Breast epithelium (tissue), 4 donors: ENCODE results near the gene NCBP3. TPM values are rescaled to one million over a fixed set of nuclear protein-coding genes. Genes with fewer than 3 reads are reported as not detected.

Experiments used
- DNase-seq, 2 donors: peaks; one replicate each; pipeline ENCODE4 v3.0.0-alpha.2; 2019; ENCODE audit warnings: low spot score in 2 of 2
- H3K27ac ChIP-seq, 2 donors: fragments of 200-600 bp; sonication (generic) in 1 of 2; one replicate each; pipeline ENCODE4 v1.5.1; 2016 to 2019; ENCODE audit warnings: mild to moderate bottlenecking in 1 of 2
- H3K27me3 ChIP-seq, 2 donors: fragments of 200-600 bp; sonication (generic) in 1 of 2; one replicate each; pipeline versions ENCODE4 v1.5.1 to v1.6.0; 2017 to 2019; ENCODE audit warnings: control low read depth in 1 of 2, mild to moderate bottlenecking in 1 of 2
- H3K36me3 ChIP-seq: fragments of 200-600 bp; one replicate; pipeline ENCODE4 v1.5.1; 2019
- H3K4me1 ChIP-seq, 2 donors: fragments of 200-600 bp; sonication (generic); one replicate each; pipeline ENCODE4 v1.5.1; 2016 to 2019; ENCODE audit warnings: control low read depth in 1 of 2
- H3K4me3 ChIP-seq, 3 donors: fragments of 200-600 bp; sonication (generic); 1 replicate in 2 of 3; 2 replicates in 1 of 3; pipeline ENCODE4 v1.5.1; 2016 to 2019; ENCODE audit warnings: mild to moderate bottlenecking in 3 of 3, moderate library complexity in 2 of 3
- H3K9me3 ChIP-seq, 2 donors: fragments of 200-600 bp; sonication (generic) in 1 of 2; one replicate each; pipeline ENCODE4 v1.5.1; 2016 to 2019; ENCODE audit warnings: control low read depth in 1 of 2
- POLR2A ChIP-seq: fragments of 450-650 bp; IDR thresholded peaks from one replicate; pipeline ENCODE4 v1.6.1; 2016; ENCODE audit warnings: antibody characterized with exemption, mild to moderate bottlenecking, moderate library complexity
- POLR2AphosphoS5 ChIP-seq, 3 donors: sonication (generic); formaldehyde crosslinking; IDR thresholded peaks; one replicate each; pipeline ENCODE4 v1.6.1; 2017; ENCODE audit warnings: antibody characterized with exemption in 3 of 3
- intact Hi-C: fragments of 100-400 bp; cut with DNase I; formaldehyde crosslinking; loops from one replicate; pipeline ENCODE4 v1.15.1; 2023; ENCODE audit warnings: low total_unique reads
- total RNA-seq, 3 donors: library from RNA; depleted of rRNA; stranded (reverse); fragments of >200 nt; gene quantifications; one replicate each; pipeline ENCODE4 v1.1.0, GENCODE V29; 2016
- TF ChIP-seq, protein P1 (sequence below), 3 donors: fragments of 450-650 bp; IDR thresholded peaks; one replicate each; pipeline ENCODE4 v1.5.1; 2016 to 2017; ENCODE audit warnings: antibody characterized with exemption in 3 of 3, mild to moderate bottlenecking in 3 of 3, moderate library complexity in 3 of 3

The NCBP3 gene
- total RNA-seq, 3 donors from 2014 or later, result 21.6 to 34.1 (median 25.9) TPM

DNA sequence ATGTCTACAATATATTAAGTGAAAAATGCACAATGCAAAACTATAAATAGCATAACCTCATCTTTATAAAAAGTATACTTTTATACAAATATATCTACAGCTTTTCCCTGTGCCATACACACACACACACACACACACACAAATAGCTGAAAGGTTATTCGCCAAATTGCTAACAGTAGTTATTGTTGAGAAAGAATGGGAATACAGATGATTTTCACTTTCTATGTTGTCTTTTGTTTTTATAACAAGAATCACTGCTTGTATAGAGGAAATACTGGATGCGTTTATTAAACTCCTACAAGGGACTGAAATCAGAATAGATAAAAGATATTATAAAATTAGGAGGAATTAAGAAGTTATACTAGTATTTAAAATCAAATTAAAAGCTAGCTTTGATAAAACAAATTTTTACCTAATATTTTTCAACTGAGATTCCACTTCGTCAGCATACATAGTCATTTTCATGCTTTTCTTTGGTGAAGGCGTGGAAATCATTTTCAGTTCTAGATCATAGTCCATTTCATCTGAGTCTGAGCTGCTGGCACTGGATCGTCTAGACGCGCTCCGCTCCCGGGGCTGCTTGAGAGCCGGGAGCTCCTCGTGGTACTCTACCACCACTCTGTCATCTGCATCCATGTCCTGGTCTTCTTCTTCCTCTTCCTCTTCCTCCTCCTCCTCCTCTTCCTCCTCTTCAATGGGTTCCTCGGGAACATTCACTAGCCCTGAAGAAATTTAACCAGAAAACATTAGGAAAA, 28.0 kb downstream of the NCBP3 start:
- Histone ChIP-seq H3K36me3 (peaks cover 20% of the 10 kb centered on the region), H3K27ac (no peak overlapping the region), H3K9me3 (no peaks in the 10 kb centered on the region), H3K4me1 (no peaks in the 10 kb centered on the region), H3K27me3 (no peaks in the 10 kb centered on the region), H3K4me3 (no peak overlapping the region)
- no peak for DNase-seq
- TF ChIP-seq, protein P1, sequence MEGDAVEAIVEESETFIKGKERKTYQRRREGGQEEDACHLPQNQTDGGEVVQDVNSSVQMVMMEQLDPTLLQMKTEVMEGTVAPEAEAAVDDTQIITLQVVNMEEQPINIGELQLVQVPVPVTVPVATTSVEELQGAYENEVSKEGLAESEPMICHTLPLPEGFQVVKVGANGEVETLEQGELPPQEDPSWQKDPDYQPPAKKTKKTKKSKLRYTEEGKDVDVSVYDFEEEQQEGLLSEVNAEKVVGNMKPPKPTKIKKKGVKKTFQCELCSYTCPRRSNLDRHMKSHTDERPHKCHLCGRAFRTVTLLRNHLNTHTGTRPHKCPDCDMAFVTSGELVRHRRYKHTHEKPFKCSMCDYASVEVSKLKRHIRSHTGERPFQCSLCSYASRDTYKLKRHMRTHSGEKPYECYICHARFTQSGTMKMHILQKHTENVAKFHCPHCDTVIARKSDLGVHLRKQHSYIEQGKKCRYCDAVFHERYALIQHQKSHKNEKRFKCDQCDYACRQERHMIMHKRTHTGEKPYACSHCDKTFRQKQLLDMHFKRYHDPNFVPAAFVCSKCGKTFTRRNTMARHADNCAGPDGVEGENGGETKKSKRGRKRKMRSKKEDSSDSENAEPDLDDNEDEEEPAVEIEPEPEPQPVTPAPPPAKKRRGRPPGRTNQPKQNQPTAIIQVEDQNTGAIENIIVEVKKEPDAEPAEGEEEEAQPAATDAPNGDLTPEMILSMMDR (IDR thresholded peaks at IDR 0.05), result no peak
- TF ChIP-seq POLR2AphosphoS5 (IDR thresholded peaks at IDR 0.05) (no peak), POLR2A (no peak)
- intact Hi-C loops, result no loop called here

DNA sequence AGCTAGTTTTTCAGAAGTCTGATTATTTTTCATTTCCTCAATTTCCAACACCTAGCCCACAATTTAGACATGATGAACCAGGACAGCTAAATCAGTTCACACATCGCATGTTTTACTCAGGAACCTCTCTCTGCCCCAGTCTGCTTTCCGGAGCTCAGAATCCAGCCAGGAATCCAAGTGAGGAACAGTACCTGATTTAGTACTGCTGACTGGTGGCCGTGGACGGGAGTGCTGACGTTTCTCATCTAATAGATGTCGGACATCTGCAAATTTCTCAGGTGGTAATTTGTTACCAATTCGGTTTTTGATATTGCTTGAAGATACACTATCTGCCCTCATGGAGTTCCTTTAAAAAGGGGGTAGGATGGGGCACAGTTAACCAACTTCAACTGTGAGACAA, 30.1 kb downstream of the NCBP3 start:
- intact Hi-C loops, result no loop called here
- H3K4me3 ChIP-seq, result no peak overlapping the region
- peaks cover 20% of the 10 kb centered on the region for H3K36me3 ChIP-seq
- H3K27ac ChIP-seq, result no peak overlapping the region
- H3K9me3 ChIP-seq, result no peaks in the 10 kb centered on the region
- TF ChIP-seq, protein P1 (IDR thresholded peaks at IDR 0.05), result no peak
- no peak for TF ChIP-seq POLR2AphosphoS5 (IDR thresholded peaks at IDR 0.05)
- no peak for TF ChIP-seq POLR2A
- no peaks in the 10 kb centered on the region for H3K27me3 ChIP-seq
- no peak for DNase-seq
- H3K4me1 ChIP-seq, result no peaks in the 10 kb centered on the region

DNA sequence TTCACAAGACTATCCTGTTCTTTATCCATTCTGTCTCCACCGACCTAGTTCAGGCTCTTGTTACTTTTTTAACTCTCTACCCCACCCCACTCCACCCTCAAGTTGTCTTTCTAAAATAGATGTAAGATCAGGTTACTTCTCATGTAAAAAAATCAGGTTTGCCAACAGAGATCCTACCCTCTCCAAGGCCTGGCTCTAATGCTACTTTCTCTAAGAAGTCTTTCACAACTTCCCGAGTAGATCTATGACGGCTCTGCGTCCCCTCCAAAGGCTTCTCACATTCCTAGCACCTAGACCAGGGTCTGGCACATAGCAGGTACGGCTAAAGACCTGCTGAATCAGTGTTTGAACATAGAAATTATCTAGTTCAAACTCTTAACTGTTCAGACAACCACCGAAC, 30.9 kb downstream of the NCBP3 start:
- Histone ChIP-seq H3K36me3 (peaks cover 24% of the 10 kb centered on the region), H3K9me3 (no peaks in the 10 kb centered on the region), H3K4me3 (no peak overlapping the region), H3K27ac (no peak overlapping the region), H3K4me1 (no peaks in the 10 kb centered on the region), H3K27me3 (no peaks in the 10 kb centered on the region)
- intact Hi-C loops, result no loop called here
- TF ChIP-seq POLR2A, result no peak
- TF ChIP-seq, protein P1 (IDR thresholded peaks at IDR 0.05), result no peak
- TF ChIP-seq POLR2AphosphoS5 (IDR thresholded peaks at IDR 0.05), result no peak
- no peak for DNase-seq

DNA sequence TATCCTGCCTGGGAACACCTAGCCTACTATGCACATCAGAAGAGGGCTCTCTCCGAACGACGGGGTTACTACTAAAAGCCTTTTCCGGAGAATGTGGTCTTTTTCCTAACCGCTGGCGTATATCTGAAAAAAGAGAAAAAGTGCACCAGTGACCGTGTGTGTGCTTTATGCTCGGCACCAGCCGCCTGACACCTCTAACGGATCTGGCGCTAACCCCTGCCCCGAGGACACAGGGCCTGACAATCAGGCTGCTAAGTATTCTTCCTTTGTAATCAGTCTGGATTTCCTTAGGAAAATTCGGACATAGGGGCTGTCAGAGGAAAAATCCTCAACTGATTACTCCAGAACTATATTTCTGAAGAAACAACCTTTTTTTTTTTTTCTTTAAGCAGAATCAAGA, 31.7 kb downstream of the NCBP3 start:
- H3K9me3 ChIP-seq, result no peaks in the 10 kb centered on the region
- H3K4me3 ChIP-seq, result no peak overlapping the region
- H3K36me3 ChIP-seq, result peaks cover 24% of the 10 kb centered on the region
- no peaks in the 10 kb centered on the region for H3K4me1 ChIP-seq
- H3K27me3 ChIP-seq, result no peaks in the 10 kb centered on the region
- DNase-seq, result no peak
- H3K27ac ChIP-seq, result no peak overlapping the region
- intact Hi-C loops, result no loop called here
- TF ChIP-seq POLR2AphosphoS5 (IDR thresholded peaks at IDR 0.05) (no peak), POLR2A (no peak)
- TF ChIP-seq, protein P1 (IDR thresholded peaks at IDR 0.05), result no peak

DNA sequence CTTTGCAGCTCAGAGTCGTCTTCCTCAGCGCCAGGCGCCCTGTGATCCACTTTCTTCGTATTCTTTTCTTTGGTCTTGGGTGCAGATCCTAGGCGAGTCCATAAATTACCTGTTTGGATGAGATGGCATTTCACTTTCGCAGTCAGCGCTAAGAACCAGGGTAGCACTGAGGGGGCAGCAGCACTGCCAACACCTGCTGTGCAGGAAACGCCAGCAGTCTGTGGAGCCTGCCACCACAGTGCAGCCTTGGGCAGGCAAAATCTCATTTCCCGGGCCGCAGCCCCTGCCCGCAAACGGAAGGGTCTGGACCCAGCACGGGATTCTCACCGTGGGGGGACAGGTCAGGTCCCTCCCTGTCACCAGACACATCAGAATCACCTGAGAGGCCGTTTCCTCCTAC, 32.9 kb downstream of the NCBP3 start:
- Histone ChIP-seq H3K36me3 (peaks cover 22% of the 10 kb centered on the region), H3K9me3 (no peaks in the 10 kb centered on the region), H3K27ac (no peak overlapping the region), H3K4me1 (no peaks in the 10 kb centered on the region), H3K27me3 (no peaks in the 10 kb centered on the region), H3K4me3 (no peak overlapping the region)
- intact Hi-C loops, result loop anchor here (2.0 kb wide), 1 partner anchor 42 kb away; no protein-coding TSS in a partner anchor
- TF ChIP-seq, protein P1 (IDR thresholded peaks at IDR 0.05), result no peak
- no peak for TF ChIP-seq POLR2A
- no peak for TF ChIP-seq POLR2AphosphoS5 (IDR thresholded peaks at IDR 0.05)
- DNase-seq, result no peak
